K562 (cell line): ENCODE results near the gene SERPING1. TPM values are rescaled to one million over a fixed set of nuclear protein-coding genes. Genes with fewer than 3 reads are reported as not detected.

Experiments used
- BCLAF1 ChIP-seq, 2 experiments: fragments of 450-650 bp in 1 of 2; IDR thresholded peaks; 2 replicates each; pipeline ENCODE4 v1.6.1; 2011 to 2017; ENCODE audit warnings: low read depth in 2 of 2, antibody characterized with exemption in 1 of 2, borderline replicate concordance in 1 of 2, low read length in 1 of 2, mild to moderate bottlenecking in 1 of 2, mixed read lengths in 1 of 2; ENCODE audit not compliant: control insufficient read depth in 1 of 2
- CCAR2 ChIP-seq: fragments of 200-400 bp; formaldehyde crosslinking; IDR thresholded peaks from 2 replicates; pipeline ENCODE4 v1.6.1; 2017; ENCODE audit warnings: mild to moderate bottlenecking, low read depth, low read length
- CREB1 ChIP-seq, 2 experiments: sonication (generic) in 1 of 2; formaldehyde crosslinking in 1 of 2; IDR thresholded peaks; 2 replicates each; pipeline versions ENCODE4 v1.6.1 to v1.8.0; 2012 to 2022; ENCODE audit warnings: inconsistent platforms in 1 of 2, mild to moderate bottlenecking in 1 of 2, missing genetic modification reagents in 1 of 2, moderate library complexity in 1 of 2
- CREM ChIP-seq: IDR thresholded peaks from 2 replicates; pipeline ENCODE4 v1.6.1; 2014; ENCODE audit warnings: antibody characterized with exemption, low read depth
- HDAC1 ChIP-seq, 2 experiments: fragments of 450-650 bp; IDR thresholded peaks; 2 replicates each; pipeline ENCODE4 v1.6.1; 2016 to 2017; ENCODE audit warnings: inconsistent platforms in 1 of 2, mild to moderate bottlenecking in 1 of 2, moderate library complexity in 1 of 2
- HMGXB4 ChIP-seq: sonication (generic); formaldehyde crosslinking; IDR thresholded peaks from 2 replicates; pipeline ENCODE4 v1.8.1; 2023; ENCODE audit warnings: mild to moderate bottlenecking, missing genetic modification reagents
- RREB1 ChIP-seq: fragments of 250-450 bp; sonication (Bioruptor Pico); IDR thresholded peaks from 2 replicates; pipeline ENCODE4 v1.4.0; 2020
- TCF7L2 ChIP-seq: fragments of 150-350 bp; IDR thresholded peaks from 2 replicates; pipeline ENCODE4 v1.6.1; 2016; ENCODE audit warnings: low read depth, mild to moderate bottlenecking, low read length, moderate library complexity
- ZMIZ1 ChIP-seq, 2 experiments: fragments of 150-350 bp in 1 of 2; IDR thresholded peaks; 2 replicates each; pipeline ENCODE4 v1.6.1; 2012 to 2016; ENCODE audit warnings: low read depth in 2 of 2, low read length in 2 of 2, mild to moderate bottlenecking in 1 of 2, moderate library complexity in 1 of 2
- ZNF133 ChIP-seq: fragments of 250-450 bp; sonication (Bioruptor Pico); IDR thresholded peaks from 2 replicates; pipeline ENCODE4 v1.4.0; 2020; ENCODE audit warnings: mild to moderate bottlenecking
- polyA plus RNA-seq, 8 experiments: library from polyadenylated mRNA; depleted of rRNA in 4 of 8; stranded (reverse) in 5 of 8; unstranded in 3 of 8; fragments of >200 nt; fragmentation: Nextera tagmentation in 2 of 8; fragmentation: Illumina TruSeq in 1 of 8; extraction: Ambion mirVana in 2 of 8; extraction: Trizol in 1 of 8; gene quantifications; 2 replicates each; pipeline versions ENCODE4 v1.2.1 to v1.2.3, GENCODE V29; 2011 to 2014; ENCODE audit warnings: inconsistent platforms in 1 of 8, missing spikeins in 1 of 8
- total RNA-seq, 7 experiments: library from RNA; depleted of rRNA in 6 of 7; stranded (reverse); fragments of >200 nt in 6 of 7; fragmentation: Illumina TruSeq in 2 of 7; extraction: Trizol in 2 of 7; gene quantifications; 2 replicates each; pipeline versions ENCODE4 v1.2.1 to v1.2.3, GENCODE V29; 2011 to 2021; ENCODE audit warnings: low replicate concordance in 1 of 7

The SERPING1 gene
- total and polyA plus RNA-seq, 9 of the 15 experiments (the other 6 are each of a cell fraction or from before 2014, with no cell fraction given), result 0.10 to 1.00 (median 0.21) TPM; not detected in 2

- TF ChIP-seq ZMIZ1 (IDR thresholded peaks at IDR 0.05; ENCODE audit: low read depth in 2 of 2, low read length in 2 of 2) (peak in 1 of 2 experiments; percentile 95; a peak in 2 of 4 replicates), CCAR2 (no peak), ZNF133 (no peak), RREB1 (CRISPR knock-in tag) (no peak), CREB1 (IDR thresholded peaks at IDR 0.05) (peak; percentile 85), CREB1 (CRISPR knock-in tag; IDR thresholded peaks at IDR 0.05) (no peak), TCF7L2 (no peak), BCLAF1 (IDR thresholded peaks at IDR 0.05; ENCODE audit: borderline replicate concordance in 1 of 2, control insufficient read depth in 1 of 2, low read depth in 2 of 2, low read length in 1 of 2) (0 out of 4 replicates have a peak, but pooled peaks of 1 of the 2 experiments have one; percentile 64), HDAC1 (IDR thresholded peaks at IDR 0.05) (peak in 1 of 2 experiments; percentile 95; a peak in 2 of 4 replicates), CREM (peak; percentile 82), HMGXB4 (CRISPR knock-in tag) (no peak)
Observed at GRCh38 chr11:57647960-57648800, 50.7 kb downstream of the SERPING1 start (continued).
